ENCODE data around the gene PLEKHA7.
"Not testable (repeated sequence)": the region's sequence is repeated elsewhere in the genome, so short reads cannot be mapped to it uniquely, and the experiment has no call there.

Gene PLEKHA7

DNA sequence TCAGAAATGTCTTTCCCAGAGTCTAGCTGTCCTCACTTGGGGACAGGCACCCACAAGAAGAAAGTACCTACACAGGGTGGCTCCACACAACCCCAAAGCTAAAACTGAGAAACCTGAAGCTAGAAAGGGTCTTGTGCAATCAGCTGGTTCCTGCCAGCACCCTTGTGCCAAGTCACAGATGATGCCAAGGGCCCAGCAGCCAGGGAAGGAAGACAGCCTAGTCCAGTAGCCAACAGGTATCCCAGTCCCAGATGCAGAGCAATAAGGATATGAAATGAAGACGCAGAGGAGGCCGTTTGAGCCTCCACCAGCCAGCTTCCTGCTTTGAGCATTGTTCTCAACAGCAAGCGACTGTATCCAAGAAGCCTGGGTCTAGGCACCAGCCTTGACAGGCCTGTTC lies 6.1 kb downstream of the PLEKHA7 start:
- no peak for DNase-seq (ENCODE audit: low read depth in 2 of 2, low spot score in 1 of 2)

DNA sequence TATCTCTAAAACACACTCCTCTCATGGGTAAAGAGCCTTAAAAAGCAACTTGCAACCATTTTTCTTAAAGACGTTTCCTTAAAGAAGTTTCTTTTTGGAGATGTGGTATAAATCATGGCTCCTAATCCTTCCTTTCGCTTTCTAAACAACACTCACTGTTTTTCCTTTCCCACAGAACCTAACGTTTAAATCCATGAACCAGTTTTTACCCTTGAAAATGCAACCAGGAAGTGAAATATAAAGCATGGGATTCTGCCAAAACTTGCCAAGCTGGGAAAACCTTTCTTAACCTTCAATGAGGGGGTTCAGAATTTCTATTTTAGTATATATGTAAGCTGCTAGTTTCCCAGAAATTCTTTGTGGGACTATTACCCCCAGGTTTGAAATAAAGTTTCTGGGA lies 8.6 kb downstream of the PLEKHA7 start:
- DNase-seq (ENCODE audit: low read depth in 2 of 2, low spot score in 1 of 2): no peak

GRCh38 chr11:17004486-17005148 lies 9.6 kb downstream of the PLEKHA7 start:
- DNase-seq (ENCODE audit: low read depth in 2 of 2, low spot score in 1 of 2): no peak

DNA sequence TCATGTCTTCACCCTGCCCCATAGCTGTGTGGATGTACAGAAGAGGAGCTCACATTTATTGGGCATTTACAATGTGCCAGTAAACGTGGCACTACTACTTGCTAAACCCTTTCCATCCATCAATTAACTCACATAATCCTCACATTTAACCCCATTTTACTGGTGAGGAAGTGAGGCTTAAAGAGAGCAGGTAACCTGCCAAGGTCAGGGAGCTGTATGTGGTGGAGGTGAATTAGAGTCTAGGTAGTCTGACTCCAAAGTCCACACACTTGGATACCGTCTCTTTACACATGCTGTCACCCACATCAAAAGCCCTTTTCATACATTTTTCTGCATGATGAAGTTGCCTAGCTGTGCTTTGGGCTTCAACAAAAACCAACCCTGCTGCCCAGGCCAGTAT lies 10.8 kb downstream of the PLEKHA7 start:
- no peak for DNase-seq (ENCODE audit: low read depth in 2 of 2, low spot score in 1 of 2)

DNA sequence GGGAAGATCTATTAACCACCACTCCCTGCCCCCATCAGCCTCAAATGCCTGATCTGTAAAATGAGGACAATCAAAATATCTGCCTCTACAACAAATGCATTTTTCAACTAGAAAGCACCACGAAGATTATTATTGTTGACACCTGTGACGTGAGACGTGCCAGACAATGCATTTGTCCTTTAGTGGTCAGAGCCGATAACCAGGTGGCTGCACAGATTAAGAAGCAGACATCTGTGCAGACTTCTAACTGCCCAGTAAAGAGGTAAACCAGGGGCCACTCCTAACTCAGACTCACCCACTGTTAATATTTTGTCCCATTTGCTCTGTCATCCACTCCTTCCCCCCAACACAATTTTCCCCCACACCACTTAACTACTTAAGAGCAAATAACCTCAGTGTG lies 11.7 kb downstream of the PLEKHA7 start:
- DNase-seq (ENCODE audit: low read depth in 2 of 2, low spot score in 1 of 2): no peak

DNA sequence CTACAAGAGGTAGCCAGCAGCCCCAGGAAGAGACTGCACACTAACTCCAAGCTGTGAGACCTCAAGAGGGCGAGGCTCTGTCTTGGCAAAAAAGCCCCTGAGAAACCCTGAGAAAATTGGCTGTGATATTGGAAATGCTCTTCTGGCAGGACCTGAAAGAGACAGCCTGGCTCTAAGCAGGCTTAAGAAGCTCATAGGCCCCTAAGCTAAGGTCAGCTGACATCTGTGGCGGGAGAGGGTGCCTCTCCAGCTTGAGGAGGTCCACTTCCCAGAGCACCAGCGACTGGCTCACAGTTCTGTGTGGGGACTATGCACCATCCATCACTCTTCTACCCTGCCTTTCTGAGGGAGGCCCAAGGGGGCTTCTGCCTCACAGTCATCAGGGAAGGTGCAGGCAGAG lies 12.4 kb downstream of the PLEKHA7 start:
- DNase-seq (ENCODE audit: low read depth in 2 of 2, low spot score in 1 of 2): no peak

GRCh38 chr11:17000987-17001386 lies 13.2 kb downstream of the PLEKHA7 start:
- no peak for DNase-seq (ENCODE audit: low read depth in 2 of 2, low spot score in 1 of 2)

- DNase-seq (ENCODE audit: low read depth in 2 of 2, low spot score in 1 of 2): not testable (repeated sequence)
Measured at GRCh38 chr11:17000253-17000652, 14.0 kb downstream of the PLEKHA7 start.

GRCh38 chr11:16999116-16999515 lies 15.1 kb downstream of the PLEKHA7 start:
- DNase-seq (ENCODE audit: low read depth in 2 of 2, low spot score in 1 of 2): no peak

- DNase-seq (ENCODE audit: low read depth in 2 of 2, low spot score in 1 of 2): no peak
Measured at GRCh38 chr11:16997624-16998023, 16.6 kb downstream of the PLEKHA7 start.

- DNase-seq (ENCODE audit: low read depth in 2 of 2, low spot score in 1 of 2): no peak
Measured at GRCh38 chr11:16993495-16993894, 20.7 kb downstream of the PLEKHA7 start.

DNA sequence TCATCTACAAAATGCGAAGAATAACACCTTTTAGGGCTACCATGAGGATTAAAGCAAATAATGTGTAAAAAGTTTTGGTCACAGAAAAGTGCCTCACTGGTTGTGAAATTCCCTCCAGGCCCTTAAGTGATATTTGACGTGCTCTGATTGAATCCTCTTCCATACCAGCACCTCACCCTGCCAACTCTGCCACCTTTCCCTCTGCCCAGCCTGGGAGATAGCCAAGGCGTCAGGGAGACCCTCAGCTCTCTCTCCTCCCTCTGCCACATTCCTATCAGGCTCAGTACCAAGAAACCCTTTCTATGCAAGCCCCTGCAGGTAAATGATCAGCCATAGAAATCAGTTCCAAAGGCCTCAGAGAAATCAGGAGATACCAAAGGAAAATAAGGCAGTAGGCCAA lies 21.4 kb downstream of the PLEKHA7 start:
- no peak for DNase-seq (ENCODE audit: low read depth in 2 of 2, low spot score in 1 of 2)

DNA sequence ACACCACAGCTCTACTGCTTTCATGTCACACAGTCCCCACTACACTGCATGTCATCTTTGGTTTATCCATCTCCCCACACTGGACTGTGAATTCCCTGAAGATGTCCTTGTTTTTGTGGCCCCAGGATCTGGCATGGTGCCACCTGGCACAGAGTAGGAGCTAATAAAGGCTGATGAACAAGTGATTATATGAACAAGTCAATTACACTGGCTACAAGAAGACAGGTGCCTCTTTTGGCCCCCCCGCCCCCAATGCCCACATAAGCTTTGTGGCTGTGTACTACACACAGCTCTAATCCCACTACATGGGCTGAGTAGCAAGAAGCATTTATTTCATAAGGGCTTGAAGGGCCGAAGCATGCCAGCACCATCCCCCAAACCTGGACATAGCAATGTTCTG lies 24.7 kb downstream of the PLEKHA7 start:
- no peak for DNase-seq (ENCODE audit: low read depth in 2 of 2, low spot score in 1 of 2)

DNA sequence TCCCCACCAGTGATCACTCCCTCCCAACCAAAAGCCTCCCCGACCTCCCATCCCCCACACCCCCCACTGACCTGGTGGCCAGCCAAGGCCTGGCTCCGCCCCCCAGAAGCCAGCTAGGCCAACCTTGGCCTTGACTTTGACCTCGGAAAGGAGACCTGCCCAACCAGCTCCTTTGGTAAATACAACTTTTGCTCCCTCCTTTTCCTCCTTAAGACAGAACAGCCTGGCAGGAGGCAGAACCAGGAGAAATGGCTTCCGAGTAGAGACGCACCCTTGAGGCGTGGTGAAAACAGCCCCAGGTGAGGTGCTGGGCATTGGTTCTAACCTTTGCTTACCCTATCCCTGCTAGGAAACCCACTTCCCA lies 27.0 kb downstream of the PLEKHA7 start:
- DNase-seq (ENCODE audit: low read depth in 2 of 2, low spot score in 1 of 2): no peak

DNA sequence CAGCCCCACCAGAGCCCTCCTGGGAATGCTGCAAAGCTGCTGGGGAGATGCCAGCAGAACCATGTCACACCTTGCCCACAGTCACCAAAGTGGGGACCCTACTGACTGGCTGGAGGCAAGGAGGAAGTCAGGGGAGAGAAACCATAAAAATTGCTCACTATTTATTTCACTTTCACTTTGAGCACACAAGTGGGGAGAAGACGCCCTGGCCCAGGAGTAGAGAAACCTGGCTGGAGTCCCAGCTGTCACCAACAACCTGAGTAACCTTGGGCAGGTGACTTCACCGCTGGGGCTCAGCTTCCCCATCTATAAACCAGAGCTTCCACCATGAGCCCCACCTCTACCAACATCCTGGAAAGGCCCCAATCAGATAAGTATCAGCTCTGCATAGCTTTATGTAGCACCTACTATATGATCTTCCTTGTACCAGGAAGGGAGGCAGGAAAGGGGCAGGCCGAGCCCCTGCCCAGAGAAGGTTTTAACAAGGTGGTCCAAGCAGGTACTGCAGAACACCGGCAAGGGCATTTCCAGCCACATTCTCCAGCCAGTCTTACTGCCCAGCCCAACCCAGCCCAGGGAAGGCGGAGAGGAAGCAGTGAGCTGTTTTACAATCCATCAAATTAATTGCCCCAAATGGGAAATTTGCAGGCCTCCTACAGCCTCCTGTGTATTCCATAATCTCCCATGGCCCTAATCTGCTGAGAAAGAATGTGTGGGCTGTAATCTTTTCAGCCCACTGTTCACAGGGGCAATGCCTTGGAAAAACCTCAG lies 27.6 kb downstream of the PLEKHA7 start:
- DNase-seq (ENCODE audit: low read depth in 2 of 2, low spot score in 1 of 2): peak in 1 of 2 donors; percentile 3

GRCh38 chr11:16985297-16985696 lies 28.9 kb downstream of the PLEKHA7 start:
- no peak for DNase-seq (ENCODE audit: low read depth in 2 of 2, low spot score in 1 of 2)

GRCh38 chr11:16984229-16984628 lies 30.0 kb downstream of the PLEKHA7 start:
- no peak for DNase-seq (ENCODE audit: low read depth in 2 of 2, low spot score in 1 of 2)

GRCh38 chr11:16982809-16983208 lies 31.4 kb downstream of the PLEKHA7 start:
- no peak for DNase-seq (ENCODE audit: low read depth in 2 of 2, low spot score in 1 of 2)

DNA sequence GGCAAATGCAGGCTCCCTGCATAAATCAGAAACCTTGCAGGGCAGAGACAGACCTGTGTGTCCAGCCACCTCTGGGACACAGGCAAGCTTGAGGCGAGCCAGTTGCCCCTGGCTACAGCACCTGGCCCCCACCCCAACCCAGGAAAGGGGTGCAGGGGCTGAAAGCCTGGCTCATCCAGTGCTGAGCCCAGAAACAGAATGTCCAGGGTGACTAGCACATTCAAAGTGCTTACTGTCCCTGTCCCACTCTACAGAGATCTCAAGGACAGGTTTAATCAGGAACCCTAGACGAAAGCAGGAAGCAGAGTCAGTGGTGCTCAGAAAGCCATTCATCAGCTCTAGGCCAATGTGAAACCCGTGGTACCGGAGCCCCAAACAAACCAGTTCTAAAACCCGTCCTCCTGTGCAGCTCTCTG lies 31.9 kb downstream of the PLEKHA7 start:
- DNase-seq (ENCODE audit: low read depth in 2 of 2, low spot score in 1 of 2): no peak

DNA sequence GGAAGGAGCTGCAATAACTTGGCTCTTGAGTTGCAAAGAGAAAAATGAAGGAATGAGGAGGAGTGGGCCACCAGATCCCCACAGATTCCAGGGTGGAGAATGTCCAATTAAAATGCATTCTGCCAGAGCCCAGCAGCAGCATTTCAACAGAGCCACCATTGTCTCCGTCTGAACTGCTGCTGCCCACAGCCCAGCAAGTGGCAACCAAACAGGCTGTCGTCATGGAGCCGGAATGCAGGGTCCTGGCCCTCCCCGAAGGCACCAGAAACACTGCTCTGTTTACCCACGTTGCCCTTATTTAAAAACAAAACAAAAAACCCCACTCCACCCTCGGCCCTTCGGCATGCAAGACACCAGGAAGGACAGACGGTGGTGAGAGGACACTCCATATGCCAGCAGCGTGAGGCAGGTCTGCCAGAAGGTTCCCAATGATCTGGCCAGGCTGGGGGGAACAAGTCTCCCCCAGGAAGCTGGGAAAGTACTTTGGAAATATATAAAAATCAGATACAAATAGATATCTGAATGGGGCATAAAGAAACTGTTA lies 32.5 kb downstream of the PLEKHA7 start:
- no peak for DNase-seq (ENCODE audit: low read depth in 2 of 2, low spot score in 1 of 2)

- DNase-seq (ENCODE audit: low read depth in 2 of 2, low spot score in 1 of 2): no peak
Measured at GRCh38 chr11:16979703-16980622, 34.3 kb downstream of the PLEKHA7 start.

DNA sequence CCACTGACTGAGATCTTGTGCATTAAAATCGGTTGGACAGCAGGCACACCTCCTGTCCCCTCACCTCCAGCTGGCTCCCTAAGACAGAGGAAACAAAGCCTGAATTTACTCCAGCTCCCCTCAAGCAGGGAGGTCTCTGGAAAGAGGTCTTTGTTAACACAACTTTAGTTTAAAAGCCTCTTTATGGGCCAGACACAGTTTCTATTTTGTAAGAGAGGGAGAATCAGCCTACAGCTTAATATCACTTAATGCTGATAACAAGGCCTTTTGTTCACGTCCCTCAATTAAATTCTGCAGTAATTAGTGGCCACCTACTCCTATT lies 36.3 kb downstream of the PLEKHA7 start:
- no peak for DNase-seq (ENCODE audit: low read depth in 2 of 2, low spot score in 1 of 2)
